ENCODE measurements around the gene MOB1B. TPM values are rescaled to one million over a fixed set of nuclear protein-coding genes. Genes with fewer than 3 reads are reported as not detected.

Gene MOB1B
- total RNA-seq, 1 experiment from 2014 or later, result 14.5 TPM

DNA sequence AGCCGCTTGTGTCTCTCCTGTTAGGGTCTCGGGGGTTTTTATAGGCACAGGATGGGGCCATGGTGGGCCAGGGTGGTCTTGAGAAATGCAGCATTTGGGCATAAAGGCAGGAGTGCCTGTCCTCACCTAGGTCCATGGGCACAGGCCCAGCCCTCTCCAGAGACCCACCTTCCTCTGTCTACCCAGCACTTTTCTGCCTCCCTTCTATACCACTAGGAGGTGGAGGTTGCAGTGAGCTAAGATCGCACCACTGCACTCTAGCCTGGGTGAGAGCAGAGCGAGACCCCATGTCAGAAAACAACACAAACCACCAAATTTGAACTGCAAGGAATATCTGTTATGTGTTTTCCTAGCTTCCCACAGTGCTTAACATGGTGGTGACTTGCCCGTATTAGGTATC is 38.0 kb downstream of the MOB1B start:
- H3K4me1 ChIP-seq (replicated peaks; ENCODE audit: insufficient read depth), result no peaks in the 10 kb centered on the region
- no peaks in the 10 kb centered on the region for H3K9me3 ChIP-seq (ENCODE audit: insufficient read depth, low read depth)
- no peaks in the 10 kb centered on the region for H3K9me2 ChIP-seq (ENCODE audit: insufficient read depth)
- no peak overlapping the region for H3K4me3 ChIP-seq
- no peak for DNase-seq
- CTCF ChIA-PET, result no interaction called here
- H4K20me1 ChIP-seq (ENCODE audit: insufficient read depth), result no peaks in the 10 kb centered on the region
- no peaks in the 10 kb centered on the region for H3F3A ChIP-seq (ENCODE audit: insufficient read depth, low read depth)
- TF ChIP-seq, protein P1, sequence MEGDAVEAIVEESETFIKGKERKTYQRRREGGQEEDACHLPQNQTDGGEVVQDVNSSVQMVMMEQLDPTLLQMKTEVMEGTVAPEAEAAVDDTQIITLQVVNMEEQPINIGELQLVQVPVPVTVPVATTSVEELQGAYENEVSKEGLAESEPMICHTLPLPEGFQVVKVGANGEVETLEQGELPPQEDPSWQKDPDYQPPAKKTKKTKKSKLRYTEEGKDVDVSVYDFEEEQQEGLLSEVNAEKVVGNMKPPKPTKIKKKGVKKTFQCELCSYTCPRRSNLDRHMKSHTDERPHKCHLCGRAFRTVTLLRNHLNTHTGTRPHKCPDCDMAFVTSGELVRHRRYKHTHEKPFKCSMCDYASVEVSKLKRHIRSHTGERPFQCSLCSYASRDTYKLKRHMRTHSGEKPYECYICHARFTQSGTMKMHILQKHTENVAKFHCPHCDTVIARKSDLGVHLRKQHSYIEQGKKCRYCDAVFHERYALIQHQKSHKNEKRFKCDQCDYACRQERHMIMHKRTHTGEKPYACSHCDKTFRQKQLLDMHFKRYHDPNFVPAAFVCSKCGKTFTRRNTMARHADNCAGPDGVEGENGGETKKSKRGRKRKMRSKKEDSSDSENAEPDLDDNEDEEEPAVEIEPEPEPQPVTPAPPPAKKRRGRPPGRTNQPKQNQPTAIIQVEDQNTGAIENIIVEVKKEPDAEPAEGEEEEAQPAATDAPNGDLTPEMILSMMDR (conservative IDR thresholded peaks at IDR 0.05), result no peak
- no peak for TF ChIP-seq EZH2 (IDR thresholded peaks at IDR 0.05; ENCODE audit: low read depth)
- BruUV-seq (replicated peaks), result no TSS peak
- H3K27ac ChIP-seq, result no peak overlapping the region
- intact Hi-C loops (cut with micrococcal nuclease; ENCODE audit: unreplicated experiment), result no loop called here
- no peak overlapping the region for H2AFZ ChIP-seq
- H3K4me2 ChIP-seq, result no peak overlapping the region
- no peaks in the 10 kb centered on the region for H3K36me3 ChIP-seq (ENCODE audit: low read depth)
- H3K79me2 ChIP-seq (ENCODE audit: low read depth), result no peaks in the 10 kb centered on the region
- POLR2A ChIA-PET (ENCODE audit: unreplicated experiment), result no interaction called here
- H3K27me3 ChIP-seq (ENCODE audit: insufficient read depth, low read depth), result no peaks in the 10 kb centered on the region

DNA sequence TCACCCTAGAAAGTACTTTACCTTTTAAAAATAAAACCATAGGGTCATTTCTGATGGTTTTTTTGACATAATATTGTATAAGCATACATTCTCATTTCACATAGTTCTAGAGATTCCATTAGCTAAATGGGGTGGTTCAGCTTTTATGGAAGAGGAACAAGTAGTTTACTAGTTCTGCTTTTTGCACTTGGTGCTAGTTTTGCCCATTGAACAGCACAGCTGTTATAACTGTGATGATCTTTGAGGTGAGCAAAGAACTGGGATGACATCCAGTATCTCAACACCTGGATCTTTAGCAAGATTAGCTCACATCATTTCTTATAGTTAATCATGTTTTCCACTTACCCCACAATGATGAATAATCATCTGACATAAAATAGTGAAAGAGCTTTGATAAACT is 40.9 kb downstream of the MOB1B start:
- Histone ChIP-seq H4K20me1 (ENCODE audit: insufficient read depth) (no peaks in the 10 kb centered on the region), H3K4me1 (replicated peaks; ENCODE audit: insufficient read depth) (no peaks in the 10 kb centered on the region), H3K36me3 (ENCODE audit: low read depth) (no peaks in the 10 kb centered on the region), H3K9me2 (ENCODE audit: insufficient read depth) (no peaks in the 10 kb centered on the region), H3K27ac (no peak overlapping the region), H2AFZ (no peak overlapping the region), H3K27me3 (ENCODE audit: insufficient read depth, low read depth) (no peaks in the 10 kb centered on the region), H3K9me3 (ENCODE audit: insufficient read depth, low read depth) (no peaks in the 10 kb centered on the region), H3K79me2 (ENCODE audit: low read depth) (no peaks in the 10 kb centered on the region), H3K4me3 (no peak overlapping the region), H3F3A (ENCODE audit: insufficient read depth, low read depth) (no peaks in the 10 kb centered on the region), H3K4me2 (no peak overlapping the region)
- POLR2A ChIA-PET (ENCODE audit: unreplicated experiment), result no interaction called here
- DNase-seq, result no peak
- no TSS peak for BruUV-seq (replicated peaks)
- no peak for TF ChIP-seq EZH2 (IDR thresholded peaks at IDR 0.05; ENCODE audit: low read depth)
- TF ChIP-seq, protein P1 (conservative IDR thresholded peaks at IDR 0.05), result no peak
- intact Hi-C loops (cut with micrococcal nuclease; ENCODE audit: unreplicated experiment), result no loop called here
- CTCF ChIA-PET, result no interaction called here

DNA sequence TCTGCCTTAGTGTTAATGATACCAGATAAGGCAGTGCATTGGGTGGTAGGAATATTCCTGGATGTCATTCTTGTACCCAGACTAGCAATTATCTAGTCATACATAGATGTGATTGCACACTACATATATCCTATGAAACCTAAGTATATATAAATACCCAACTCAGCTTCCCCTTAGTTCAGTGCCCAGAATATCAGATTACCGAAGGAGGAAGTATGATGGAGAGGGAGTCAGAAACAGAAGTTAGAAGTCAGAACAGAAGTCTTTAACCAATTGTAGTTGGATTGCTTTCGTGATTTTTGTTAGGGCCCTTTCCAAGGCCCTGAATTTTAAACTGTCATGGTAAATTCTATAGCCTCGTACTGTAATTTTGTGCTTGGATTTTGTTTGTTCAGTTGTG is 42.9 kb downstream of the MOB1B start:
- Histone ChIP-seq H3K27ac (no peak overlapping the region), H3K4me3 (no peak overlapping the region), H3K4me1 (replicated peaks; ENCODE audit: insufficient read depth) (no peaks in the 10 kb centered on the region), H3K36me3 (ENCODE audit: low read depth) (no peaks in the 10 kb centered on the region), H3F3A (ENCODE audit: insufficient read depth, low read depth) (no peaks in the 10 kb centered on the region), H4K20me1 (ENCODE audit: insufficient read depth) (no peaks in the 10 kb centered on the region), H3K9me2 (ENCODE audit: insufficient read depth) (no peaks in the 10 kb centered on the region), H3K9me3 (ENCODE audit: insufficient read depth, low read depth) (no peaks in the 10 kb centered on the region), H3K27me3 (ENCODE audit: insufficient read depth, low read depth) (no peaks in the 10 kb centered on the region), H2AFZ (no peak overlapping the region), H3K4me2 (no peak overlapping the region), H3K79me2 (ENCODE audit: low read depth) (no peaks in the 10 kb centered on the region)
- TF ChIP-seq EZH2 (IDR thresholded peaks at IDR 0.05; ENCODE audit: low read depth), result no peak
- TF ChIP-seq, protein P1 (conservative IDR thresholded peaks at IDR 0.05), result no peak
- CTCF ChIA-PET, result no interaction called here
- no peak for DNase-seq
- BruUV-seq (replicated peaks), result no TSS peak
- POLR2A ChIA-PET (ENCODE audit: unreplicated experiment), result interaction anchor here (0.6 kb wide), 1 partner anchor 60 kb away, joined by 9 read pairs; no protein-coding TSS in a partner anchor
- intact Hi-C loops (cut with micrococcal nuclease; ENCODE audit: unreplicated experiment), result no loop called here
